SK-MEL-5 (cell line): Measurements from ENCODE around the gene ADAMTSL1. TPM values are rescaled to one million over a fixed set of nuclear protein-coding genes. Genes with fewer than 3 reads are reported as not detected.

Experiments
- DNase-seq: peaks from one replicate; pipeline ENCODE4 v3.0.0-alpha.2; 2016; ENCODE audit warnings: low read depth, low spot score
- in situ Hi-C: cut with HindIII; loops from 2 replicates; pipeline ENCODE4 v1.10.0; 2016; ENCODE audit warnings: low sequenced_read_pairs, high pct_unique_total_duplicates, low pct_unique_long_range_greater_than_20kb
- total RNA-seq: library from RNA; depleted of rRNA; stranded (reverse); fragments of >200 nt; shearing (Covaris generic); gene quantifications from 2 replicates; pipeline ENCODE4 v1.2.3, GENCODE V29; 2014

Gene ADAMTSL1
- total RNA-seq, 1 experiment from 2014 or later: not detected

DNA sequence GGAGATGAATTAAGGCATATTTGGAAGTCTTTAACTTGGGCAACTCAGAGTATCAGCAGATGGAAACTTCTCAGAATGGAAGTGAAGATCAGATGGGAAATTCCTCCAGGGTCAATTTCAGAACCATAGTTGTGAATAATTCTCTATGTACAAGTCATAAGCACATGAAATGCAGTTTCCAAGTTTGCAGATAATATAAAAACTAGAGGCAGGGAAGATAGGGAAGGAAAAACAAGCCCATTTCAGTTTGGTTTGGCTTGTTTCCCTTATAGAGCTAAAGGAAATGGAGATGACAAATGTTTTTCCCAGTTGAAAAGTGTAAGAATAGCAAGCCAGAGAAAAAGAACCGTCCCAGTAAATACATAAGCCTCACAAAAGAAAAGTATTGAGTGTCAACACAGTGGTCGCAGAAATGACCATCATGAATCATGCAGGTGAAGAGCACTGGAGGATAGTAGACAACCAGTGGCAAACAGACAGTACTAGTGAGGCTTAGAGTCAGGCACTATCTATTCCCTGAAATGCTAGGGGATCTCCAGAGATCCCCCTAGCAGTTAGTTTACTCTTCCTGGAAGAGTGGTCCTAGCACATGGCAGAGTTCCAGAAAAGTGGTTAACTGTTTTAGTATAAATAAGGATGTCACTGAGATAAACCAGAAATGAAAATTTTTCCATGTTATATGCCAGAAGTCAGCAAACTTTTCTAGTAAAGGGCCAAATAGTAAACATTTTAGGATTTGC is 313.1 kb downstream of the ADAMTSL1 start:
- in situ Hi-C loops: no loop called here
- no peak for DNase-seq

DNA sequence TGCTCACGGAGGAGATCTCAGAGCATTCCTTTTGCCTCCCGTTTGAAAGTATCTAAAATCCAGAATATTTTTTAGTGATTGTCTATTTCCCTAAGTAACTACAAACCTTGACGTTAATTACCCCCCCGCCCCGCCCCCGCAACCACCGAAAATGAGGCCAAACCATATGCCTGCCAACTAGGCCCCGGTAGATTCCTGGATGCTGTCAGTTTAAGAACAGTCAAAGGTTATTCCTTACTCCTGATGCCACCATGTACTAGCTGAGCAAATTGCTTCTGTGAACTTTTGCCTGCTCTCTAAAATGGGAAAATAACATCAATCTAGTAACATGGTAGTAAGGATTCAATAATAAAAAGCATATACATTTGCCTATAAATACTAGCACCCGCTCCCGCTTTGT is 314.3 kb downstream of the ADAMTSL1 start:
- in situ Hi-C loops: no loop called here
- no peak for DNase-seq

DNA sequence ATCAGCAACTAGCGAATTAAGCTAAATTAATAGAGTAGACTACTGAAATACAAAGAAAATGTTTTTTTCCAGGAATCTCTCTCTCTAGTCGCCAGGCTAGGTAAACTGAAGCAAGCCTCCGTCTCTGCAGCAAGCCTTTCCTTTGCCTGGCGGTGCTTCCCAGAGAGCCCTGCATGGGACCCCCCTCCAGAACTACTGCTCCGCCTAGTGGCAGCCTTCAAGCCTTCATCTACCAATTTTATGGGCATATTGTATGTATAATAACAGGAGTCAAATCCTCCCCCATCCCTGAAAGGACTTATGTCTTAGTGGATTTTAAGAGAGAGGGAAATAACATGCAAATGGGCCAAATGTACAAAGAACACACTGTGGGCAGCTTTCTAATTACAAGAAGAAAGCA is 317.1 kb downstream of the ADAMTSL1 start:
- in situ Hi-C loops: no loop called here
- DNase-seq: peak; percentile 77

DNA sequence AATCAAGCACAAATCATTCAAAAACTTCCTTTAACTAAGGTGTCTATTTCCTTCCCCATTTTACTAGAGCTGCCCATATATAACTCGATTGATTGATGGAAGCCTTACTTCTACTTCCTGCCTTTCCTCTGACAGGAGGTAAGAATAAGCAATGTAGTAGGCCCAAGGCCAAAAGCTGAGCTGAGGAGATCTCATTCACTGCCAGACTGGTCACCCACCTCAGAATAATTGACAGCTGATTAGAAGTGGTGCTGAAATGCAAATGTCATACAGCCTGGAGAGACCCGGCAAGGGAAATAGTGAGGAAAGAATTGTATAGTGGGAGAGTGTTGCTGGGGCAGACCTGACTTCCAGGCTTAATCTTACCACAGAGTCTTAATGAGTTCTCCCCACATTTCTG is 319.2 kb downstream of the ADAMTSL1 start:
- DNase-seq: no peak
- in situ Hi-C loops: no loop called here

DNA sequence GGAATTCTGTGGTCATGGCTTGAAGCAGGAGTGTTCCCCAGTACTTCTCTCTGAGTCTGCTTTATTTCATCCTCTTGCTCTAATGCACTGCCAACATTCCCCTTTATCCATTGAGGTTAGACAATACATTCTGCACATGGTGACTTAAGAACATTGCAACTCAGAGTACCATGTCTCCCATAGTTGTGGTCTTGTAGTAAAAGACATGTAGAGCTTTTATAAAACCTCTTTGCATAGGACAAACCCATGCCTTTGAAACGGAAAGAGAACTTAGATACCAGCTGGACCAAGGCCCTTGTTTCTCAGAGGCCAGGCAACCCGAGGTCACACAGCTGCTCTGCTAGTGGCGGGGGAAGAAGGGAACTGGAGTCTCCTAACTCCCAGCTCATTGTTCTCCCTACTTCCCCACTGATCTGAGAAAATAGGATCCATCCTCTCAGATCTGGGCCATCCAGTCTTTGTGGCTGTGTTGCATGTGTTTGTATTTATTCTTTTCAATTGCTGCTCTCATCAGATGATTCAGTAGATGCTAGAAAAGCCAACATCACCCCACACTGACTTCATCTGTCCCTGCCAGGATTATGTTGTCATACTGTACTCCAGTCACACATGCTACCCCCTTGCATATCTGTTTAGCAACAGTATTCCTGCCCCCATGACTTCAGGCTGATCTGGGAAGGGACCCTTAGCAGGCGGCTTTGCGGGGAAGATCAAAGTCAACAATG is 322.2 kb downstream of the ADAMTSL1 start:
- in situ Hi-C loops: no loop called here
- DNase-seq: no peak

DNA sequence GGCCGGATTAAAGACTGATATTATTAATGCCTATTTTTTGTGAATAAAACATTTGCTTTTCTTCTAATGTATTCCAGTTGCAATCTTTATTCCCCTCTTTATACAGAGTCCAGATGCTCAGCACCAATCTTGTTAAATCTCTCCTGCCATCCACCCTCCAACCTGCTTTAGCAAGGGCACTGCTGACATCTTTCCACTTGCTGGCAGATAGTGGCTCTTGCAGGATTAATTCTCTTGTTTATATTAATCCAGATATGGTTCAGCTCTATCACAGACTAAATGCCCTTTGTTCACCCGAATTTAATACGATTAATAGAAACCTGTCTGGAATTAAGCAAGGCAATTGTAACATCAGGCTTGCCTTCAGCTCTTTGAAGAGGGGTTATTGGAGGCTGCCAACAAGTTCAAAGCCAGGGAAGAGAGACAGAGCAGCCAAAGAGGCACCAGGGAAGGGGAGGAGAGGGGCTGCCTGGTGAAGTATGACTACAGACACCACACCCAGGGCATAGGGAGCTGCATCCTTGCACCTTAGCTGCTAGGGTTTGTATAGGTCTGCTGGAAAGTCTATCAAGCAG is 322.8 kb downstream of the ADAMTSL1 start:
- no peak for DNase-seq
- in situ Hi-C loops: no loop called here

DNA sequence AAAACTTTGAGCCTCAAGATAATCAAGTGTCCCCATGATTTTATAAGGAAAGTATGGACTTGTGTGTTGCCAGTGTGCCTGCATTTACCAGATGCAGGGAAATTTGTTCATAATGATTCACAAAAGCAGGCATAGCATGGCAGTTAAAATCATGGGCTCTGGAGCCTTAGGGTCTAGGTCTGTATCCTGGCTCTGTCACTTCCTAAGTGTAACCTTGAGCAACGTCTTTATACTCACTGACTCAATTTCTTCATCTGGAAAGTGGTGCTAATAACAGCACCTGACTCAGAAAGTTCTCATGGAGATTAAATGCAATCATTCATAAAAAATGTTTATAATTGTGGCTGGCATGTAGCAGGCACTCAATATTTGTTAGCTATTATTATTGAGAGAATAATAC is 324.2 kb downstream of the ADAMTSL1 start:
- in situ Hi-C loops: no loop called here
- DNase-seq: no peak

DNA sequence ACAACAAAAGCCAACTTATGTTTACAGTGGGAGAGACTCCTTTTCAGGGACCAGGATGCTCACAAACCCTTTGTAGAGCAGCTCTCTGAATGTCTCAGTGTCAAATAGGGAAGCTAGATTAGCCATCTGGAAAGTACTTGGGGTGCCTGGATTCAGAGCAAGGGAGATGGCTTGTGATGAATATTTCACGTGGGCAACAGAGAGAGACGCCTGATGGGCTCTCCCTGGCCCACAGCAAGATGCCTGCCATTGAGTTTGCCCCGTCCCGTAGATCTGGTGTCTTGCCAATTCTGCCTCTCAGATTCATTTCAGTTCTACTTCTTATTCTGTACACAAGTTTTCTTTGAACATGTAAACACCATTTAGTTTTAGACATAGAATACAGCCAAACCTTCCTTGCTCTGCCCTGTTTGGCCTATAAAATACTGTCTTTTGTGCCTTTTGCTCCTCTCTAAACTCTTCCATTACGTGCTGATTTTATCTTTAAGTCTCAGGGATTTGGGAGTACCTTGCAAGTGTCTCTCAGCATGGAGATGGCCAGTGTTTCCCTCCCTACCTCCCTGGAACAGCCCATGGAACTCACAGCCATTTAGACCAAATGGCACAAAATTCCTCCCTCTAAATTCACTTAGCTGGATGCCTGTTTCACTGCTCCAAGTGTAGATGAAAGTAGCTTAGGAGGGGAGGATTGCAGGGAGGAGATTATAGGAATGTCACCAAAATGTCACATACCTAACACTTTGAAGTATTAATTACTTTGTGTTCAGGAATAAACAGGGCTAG is 324.7 kb downstream of the ADAMTSL1 start:
- in situ Hi-C loops: no loop called here
- DNase-seq: no peak

DNA sequence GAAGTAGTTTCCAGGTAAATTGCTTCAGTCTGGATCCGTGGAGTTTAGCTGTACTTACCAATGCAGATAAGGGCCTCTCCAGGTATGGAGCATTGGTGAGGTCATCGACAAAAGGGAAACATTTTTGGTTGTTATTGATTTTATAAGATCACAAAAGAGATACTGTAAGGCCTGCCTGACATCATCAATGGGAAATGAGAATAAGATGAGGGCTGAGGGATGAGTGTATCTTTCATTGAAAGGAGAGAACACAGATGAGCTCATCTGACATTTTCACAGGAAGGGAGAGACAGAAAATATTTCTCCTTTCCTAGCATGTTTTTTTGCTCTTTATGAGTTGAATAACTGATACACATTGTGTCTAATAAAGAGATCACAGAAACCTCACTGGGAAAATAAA is 325.5 kb downstream of the ADAMTSL1 start:
- DNase-seq: no peak
- in situ Hi-C loops: no loop called here

DNA sequence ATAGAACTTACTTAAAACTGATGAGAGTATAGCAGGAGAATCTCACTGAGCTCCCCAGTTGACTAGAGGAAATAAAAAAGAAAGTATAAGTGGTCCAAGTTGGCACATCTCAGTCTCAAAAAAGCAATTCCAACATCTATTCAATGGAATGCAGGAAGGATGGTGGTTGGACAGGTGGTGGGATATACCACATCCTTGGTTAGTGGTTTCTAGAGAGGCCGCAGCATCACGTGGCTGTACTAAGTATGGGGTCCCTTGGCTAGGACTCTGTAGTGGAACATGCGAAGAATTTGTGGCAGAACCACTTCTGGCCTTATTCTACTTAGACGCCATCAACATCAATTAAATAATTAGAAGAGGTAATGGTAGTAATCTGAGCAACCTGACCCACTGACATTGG is 326.6 kb downstream of the ADAMTSL1 start:
- DNase-seq: no peak

DNA sequence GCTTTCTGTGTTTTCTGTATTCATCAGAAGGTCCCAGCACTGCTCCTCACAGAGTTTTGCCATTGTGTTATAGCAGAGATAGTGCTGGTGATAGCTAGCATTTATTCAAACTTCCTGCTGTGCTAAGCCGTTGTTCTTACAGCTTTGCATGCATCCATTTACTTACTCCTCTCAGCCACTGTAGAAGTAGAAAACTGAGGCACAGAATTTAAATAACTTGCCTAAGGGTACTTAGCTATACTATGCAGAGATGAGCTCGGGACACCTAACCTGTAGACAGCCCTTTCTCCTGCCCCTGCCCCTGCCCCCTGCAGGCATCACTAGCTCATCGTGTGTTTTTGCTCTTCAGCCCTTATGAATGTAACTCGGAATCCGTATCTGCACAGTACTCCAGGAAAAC is 331.4 kb downstream of the ADAMTSL1 start:
- no peak for DNase-seq
- in situ Hi-C loops: no loop called here

More for the DNA sequence above, 326.6 kb downstream of the ADAMTSL1 start:
- in situ Hi-C loops: no loop called here

DNA sequence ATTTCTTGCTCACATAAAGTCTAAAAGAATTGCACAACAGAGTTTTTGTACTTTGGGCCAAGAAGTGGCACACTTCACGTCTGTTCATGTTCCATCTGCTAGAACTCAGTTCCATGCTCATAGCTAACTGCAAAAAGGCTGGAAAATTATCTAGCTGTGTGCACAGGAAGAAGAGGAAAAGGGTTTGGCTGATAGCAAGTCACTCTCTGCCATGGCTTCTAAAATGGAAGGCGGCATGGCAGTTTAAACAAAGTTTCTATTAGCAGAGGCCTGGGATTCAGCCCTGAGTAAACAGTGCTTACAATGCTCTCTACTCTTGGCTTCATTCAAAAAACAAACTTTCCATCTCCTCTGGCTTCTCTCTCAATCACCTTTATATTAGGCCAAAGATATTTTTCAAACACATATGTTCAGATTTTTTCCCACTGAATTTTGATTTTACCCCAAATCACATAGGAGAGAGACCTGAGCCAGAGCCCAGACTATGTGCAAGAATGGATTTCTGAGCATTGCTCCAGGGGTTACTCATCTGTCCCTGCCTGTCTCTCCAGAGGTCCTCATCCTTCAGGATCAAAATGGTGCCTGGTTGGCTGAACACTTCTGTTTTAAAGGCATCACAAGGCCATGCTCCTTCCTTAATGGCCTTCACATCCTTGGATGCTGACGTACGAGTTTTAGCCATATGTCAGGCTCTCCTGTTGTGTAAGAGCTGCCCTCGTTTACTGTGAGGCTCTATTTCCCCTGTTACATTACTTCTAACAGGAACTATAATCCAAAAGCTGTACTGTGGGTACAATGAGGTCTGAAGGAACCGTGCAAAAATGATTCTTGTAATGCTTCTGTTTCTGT is 332.5 kb downstream of the ADAMTSL1 start:
- in situ Hi-C loops: no loop called here
- no peak for DNase-seq

DNA sequence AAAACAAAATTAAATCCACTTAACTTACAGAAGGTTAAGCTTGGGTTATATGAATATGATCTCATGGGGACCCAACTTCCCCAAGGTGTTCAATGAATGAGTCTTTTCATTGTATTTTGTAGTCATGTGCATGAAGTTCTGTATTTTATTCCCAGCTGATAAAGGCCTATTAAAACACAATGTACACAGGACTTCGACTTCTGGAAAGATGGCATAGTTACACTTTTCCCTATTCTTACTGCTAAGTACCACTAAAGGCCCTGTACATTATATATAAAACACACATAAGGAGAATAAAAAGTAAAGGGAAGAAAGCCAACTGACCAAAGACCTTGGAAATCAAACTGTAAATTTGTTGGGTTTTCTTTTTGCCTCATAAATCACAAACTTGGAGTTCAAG is 336.6 kb downstream of the ADAMTSL1 start:
- in situ Hi-C loops: no loop called here
- no peak for DNase-seq

DNA sequence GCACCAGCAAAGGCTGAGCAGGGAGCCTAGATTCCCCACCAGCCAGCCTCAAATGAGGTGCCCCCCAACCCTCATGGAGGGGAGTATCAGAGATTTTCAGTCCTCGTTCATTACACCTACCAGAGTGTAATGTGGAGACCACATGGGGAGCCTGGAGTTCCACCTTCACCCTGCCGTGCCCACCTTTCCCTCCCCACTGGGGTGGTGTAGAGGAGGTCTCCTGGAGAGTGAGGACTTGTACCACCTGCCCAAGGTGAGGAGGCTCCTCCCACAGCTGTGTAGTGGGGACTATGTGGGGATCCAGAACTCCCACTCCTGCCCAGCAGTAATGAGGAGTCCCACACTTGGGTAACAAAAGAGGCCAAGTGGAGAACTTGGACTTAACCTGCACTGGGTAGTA is 337.2 kb downstream of the ADAMTSL1 start:
- in situ Hi-C loops: no loop called here
- DNase-seq: no peak

DNA sequence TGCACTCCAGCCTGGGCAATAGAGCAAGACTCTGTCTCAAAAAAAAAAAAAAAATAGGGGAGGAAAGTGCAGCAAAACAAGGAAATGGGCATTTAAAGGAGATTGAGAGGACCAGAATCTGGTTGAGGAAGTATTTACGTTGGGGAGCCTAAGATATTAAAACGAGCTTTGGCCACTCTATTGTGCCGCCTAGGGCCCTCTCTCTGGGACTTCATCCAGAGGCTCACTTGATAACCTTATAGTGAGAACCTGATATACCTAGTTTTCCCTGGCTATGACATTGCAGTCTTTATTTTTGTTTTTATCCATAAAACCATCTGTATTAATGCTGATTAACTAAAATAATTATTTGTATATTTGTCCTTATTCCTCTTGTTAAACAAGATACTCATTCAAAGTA is 345.5 kb downstream of the ADAMTSL1 start:
- DNase-seq: no peak
- in situ Hi-C loops: no loop called here

DNA sequence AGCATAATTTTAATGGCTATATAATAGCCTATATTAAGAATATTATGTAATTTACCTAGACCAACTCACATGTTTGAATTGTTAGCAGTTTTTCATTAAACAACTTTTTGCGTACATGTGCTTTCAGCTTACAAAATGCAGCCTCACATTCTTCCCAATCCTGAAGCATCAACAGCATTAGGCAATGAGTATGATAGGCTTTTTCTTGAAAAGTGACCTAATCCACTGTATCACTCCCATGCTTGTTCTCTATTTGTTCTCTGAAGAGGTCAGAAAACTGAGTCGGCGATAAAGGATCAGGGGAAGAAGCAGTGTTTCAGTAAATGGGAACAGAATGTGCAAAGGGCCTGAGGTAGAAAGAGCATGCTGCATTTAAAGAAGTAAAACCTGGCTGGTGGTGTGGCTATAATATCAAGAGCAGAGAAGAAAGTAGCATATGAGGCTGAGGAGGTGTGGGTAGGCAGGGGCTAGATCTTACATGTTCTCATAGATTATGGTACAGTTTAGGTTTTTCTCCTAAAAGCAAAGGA is 346.7 kb downstream of the ADAMTSL1 start:
- in situ Hi-C loops: no loop called here

DNA sequence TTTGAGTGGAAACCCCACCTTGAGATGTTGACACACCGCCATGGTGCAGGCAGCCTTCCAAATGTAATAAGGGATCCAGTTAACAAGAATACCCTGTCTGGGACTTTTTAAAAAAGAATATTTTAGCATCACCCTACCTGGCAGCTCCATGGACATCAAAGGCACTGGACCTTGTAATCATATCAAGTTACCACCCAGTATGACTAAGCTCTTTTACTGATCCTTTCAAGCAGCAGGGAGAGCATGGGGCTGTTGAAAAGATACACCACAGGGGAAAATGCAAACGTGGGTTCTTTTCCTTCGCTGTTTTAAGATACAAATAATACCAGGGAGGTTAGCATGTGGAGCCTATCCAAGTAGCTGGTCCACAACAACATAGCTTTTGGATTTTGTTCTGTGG is 347.8 kb downstream of the ADAMTSL1 start:
- DNase-seq: no peak
- in situ Hi-C loops: no loop called here

More for the DNA sequence above, 346.7 kb downstream of the ADAMTSL1 start:
- DNase-seq: no peak
